ENCODE results near the gene IFT74.

Gene IFT74

DNA sequence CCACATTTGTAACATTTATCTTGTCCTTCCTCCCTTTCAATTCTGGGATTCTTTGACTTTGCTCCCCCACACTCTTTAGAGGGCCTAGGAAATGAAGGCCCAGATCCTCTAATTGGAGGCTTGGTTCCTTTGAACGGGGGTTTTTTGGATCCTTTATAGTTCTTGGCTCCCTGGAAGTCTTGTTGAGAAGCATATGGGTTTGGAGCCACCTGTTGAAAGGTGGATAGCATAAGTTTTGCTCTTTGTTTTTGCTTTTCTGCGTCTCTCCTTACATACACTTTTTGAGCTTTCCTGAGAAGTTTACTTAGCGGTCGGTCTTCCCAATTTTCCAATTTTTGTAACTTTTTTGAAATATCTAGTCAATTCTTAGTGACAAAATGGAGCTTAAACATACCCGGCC is 17.8 kb downstream of the IFT74 start:
- Histone ChIP-seq H3K79me2 (ENCODE audit: low read length) (no peaks in the 10 kb centered on the region), H3K27ac (ENCODE audit: low read length) (no peak overlapping the region), H3K9ac (ENCODE audit: low read length) (no peak overlapping the region), H3K4me2 (ENCODE audit: low read length) (no peak overlapping the region), H3K9me3 (ENCODE audit: insufficient read depth, low read length) (no peaks in the 10 kb centered on the region), H3K36me3 (replicated peaks; ENCODE audit: low read depth, low read length) (peaks cover 6% of the 10 kb centered on the region), H4K20me1 (ENCODE audit: insufficient read depth, low read length) (no peaks in the 10 kb centered on the region), H2AFZ (ENCODE audit: low read depth, low read length) (no peak overlapping the region), H3K27me3 (ENCODE audit: low read depth, low read length) (no peaks in the 10 kb centered on the region), H3K4me1 (ENCODE audit: low read length) (no peaks in the 10 kb centered on the region), H3K4me3 (ENCODE audit: low read length) (no peak overlapping the region)
- no peak for TF ChIP-seq EZH2phosphoT487 (IDR thresholded peaks at IDR 0.05; ENCODE audit: low read depth)
- TF ChIP-seq CTCF (IDR thresholded peaks at IDR 0.05; ENCODE audit: low read depth, low read length), result no peak

DNA sequence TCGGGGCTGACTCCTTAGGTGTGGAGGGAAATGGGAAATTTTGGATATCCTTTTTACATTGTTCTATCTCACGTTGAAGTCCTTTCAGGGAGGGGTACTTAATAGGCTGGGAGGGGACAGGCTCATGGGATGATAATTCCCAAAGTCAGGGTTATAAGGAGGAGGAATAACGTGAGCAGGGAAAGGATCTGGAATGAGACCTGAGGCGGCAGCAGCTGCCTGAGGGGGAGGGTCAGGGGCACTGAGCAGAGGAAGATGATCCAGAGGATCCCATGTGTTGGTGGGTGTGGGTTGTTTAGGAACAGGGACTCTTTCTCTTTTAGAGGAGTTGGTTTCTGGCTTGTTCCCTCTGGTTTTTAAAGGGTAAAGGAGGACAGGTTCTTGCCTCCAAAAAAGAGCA is 18.7 kb downstream of the IFT74 start:
- H3K4me2 ChIP-seq (ENCODE audit: low read length), result no peak overlapping the region

DNA sequence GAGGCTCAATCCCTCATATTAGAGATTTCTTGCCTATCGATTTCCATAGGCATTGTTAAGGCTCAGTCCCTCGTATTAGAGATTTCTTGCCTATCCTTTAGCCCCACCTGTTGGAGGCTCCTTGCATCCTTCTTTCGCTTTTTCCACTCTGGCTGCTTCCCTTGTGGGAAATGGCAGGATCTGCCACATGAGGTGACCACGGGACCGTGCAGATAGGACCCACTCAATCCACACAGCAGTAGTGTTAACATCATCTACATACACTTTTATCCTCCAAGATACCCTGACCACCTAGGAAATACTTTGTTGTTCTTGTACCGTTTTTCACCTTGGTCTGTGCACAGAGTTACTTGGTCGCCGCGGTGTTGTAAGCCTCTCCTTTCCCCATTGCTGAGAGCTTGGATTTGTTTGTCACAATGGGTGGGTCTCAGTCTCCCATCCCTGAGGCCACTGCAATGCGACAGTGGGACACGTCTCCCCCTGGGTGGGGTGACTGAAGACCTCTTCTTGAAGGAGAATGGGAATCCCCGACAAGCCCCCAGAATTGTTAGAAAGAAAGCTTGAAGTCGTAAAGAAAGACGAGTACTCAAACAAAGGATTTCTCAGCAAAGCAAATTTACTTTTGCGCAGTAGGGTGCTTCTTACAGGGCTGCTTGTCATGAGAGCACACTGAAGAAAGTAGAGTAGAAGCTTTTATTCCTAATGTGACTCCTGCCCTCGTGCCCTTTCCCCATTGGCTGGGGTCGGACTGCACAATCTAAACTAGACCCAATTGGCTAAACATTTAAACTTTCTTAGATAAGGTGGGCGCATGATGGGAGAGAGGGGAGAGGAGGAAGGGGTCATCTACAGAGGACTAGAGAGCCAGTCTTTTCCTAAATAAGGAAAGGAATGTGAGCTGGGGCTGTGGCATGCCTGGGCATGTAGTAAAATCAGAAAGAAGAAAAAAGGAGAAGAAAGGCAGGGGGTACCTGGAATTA is 19.8 kb downstream of the IFT74 start:
- H3K79me2 ChIP-seq (ENCODE audit: low read length), result no peaks in the 10 kb centered on the region
- no peak overlapping the region for H3K4me2 ChIP-seq (ENCODE audit: low read length)
- H3K27ac ChIP-seq (ENCODE audit: low read length), result no peak overlapping the region
- TF ChIP-seq CTCF (IDR thresholded peaks at IDR 0.05; ENCODE audit: low read depth, low read length) (peak; percentile 15; the same call in 1 of the 2 replicates), EZH2phosphoT487 (IDR thresholded peaks at IDR 0.05; ENCODE audit: low read depth) (no peak)
- peaks cover 8% of the 10 kb centered on the region for H3K4me1 ChIP-seq (ENCODE audit: low read length)
- H2AFZ ChIP-seq (ENCODE audit: low read depth, low read length), result no peak overlapping the region
- H3K36me3 ChIP-seq (replicated peaks; ENCODE audit: low read depth, low read length), result no peaks in the 10 kb centered on the region
- no peaks in the 10 kb centered on the region for H3K27me3 ChIP-seq (ENCODE audit: low read depth, low read length)
- H4K20me1 ChIP-seq (ENCODE audit: insufficient read depth, low read length), result no peaks in the 10 kb centered on the region
- H3K9me3 ChIP-seq (ENCODE audit: insufficient read depth, low read length), result no peaks in the 10 kb centered on the region
- no peak overlapping the region for H3K4me3 ChIP-seq (ENCODE audit: low read length)
- H3K9ac ChIP-seq (ENCODE audit: low read length), result no peak overlapping the region

More for the DNA sequence above, 18.7 kb downstream of the IFT74 start:
- H3K9ac ChIP-seq (ENCODE audit: low read length), result no peak overlapping the region
- no peaks in the 10 kb centered on the region for H3K27me3 ChIP-seq (ENCODE audit: low read depth, low read length)
- TF ChIP-seq CTCF (IDR thresholded peaks at IDR 0.05; ENCODE audit: low read depth, low read length), result no peak
- no peak overlapping the region for H3K27ac ChIP-seq (ENCODE audit: low read length)
- H2AFZ ChIP-seq (ENCODE audit: low read depth, low read length), result no peak overlapping the region
- peaks cover 2% of the 10 kb centered on the region for H3K4me1 ChIP-seq (ENCODE audit: low read length)
- H4K20me1 ChIP-seq (ENCODE audit: insufficient read depth, low read length), result no peaks in the 10 kb centered on the region
- H3K36me3 ChIP-seq (replicated peaks; ENCODE audit: low read depth, low read length), result peaks cover 4% of the 10 kb centered on the region
- no peaks in the 10 kb centered on the region for H3K79me2 ChIP-seq (ENCODE audit: low read length)
- no peaks in the 10 kb centered on the region for H3K9me3 ChIP-seq (ENCODE audit: insufficient read depth, low read length)
- no peak overlapping the region for H3K4me3 ChIP-seq (ENCODE audit: low read length)

DNA sequence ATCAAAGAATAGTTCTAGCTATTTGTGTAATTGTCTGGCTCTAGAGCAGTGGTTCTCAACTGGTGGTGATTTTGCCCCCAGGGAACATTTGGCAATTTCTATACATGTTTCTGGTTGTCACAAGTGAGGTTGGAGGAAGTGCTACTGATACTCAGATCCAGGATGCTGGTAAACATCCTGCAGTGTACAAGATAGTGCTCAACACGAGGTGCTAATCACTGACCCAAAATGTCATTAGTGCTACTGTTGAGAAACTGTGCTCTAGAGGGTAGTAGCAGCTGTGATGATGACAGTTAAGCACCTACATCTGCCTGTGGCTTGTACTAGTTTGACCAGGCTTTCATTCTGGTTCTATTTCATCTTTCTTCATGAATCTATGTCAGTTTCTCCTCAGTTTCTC is 27.1 kb downstream of the IFT74 start:
- TF ChIP-seq EZH2phosphoT487 (IDR thresholded peaks at IDR 0.05; ENCODE audit: low read depth), result no peak
- TF ChIP-seq CTCF (IDR thresholded peaks at IDR 0.05; ENCODE audit: low read depth, low read length), result no peak
- Histone ChIP-seq H3K79me2 (ENCODE audit: low read length) (no peaks in the 10 kb centered on the region), H3K36me3 (replicated peaks; ENCODE audit: low read depth, low read length) (peaks cover 5% of the 10 kb centered on the region), H3K4me1 (ENCODE audit: low read length) (peaks cover 16% of the 10 kb centered on the region), H4K20me1 (ENCODE audit: insufficient read depth, low read length) (no peaks in the 10 kb centered on the region), H3K9ac (ENCODE audit: low read length) (no peak overlapping the region), H3K4me3 (ENCODE audit: low read length) (no peak overlapping the region), H3K4me2 (ENCODE audit: low read length) (no peak overlapping the region), H3K27ac (ENCODE audit: low read length) (no peak overlapping the region), H2AFZ (ENCODE audit: low read depth, low read length) (no peak overlapping the region), H3K9me3 (ENCODE audit: insufficient read depth, low read length) (no peaks in the 10 kb centered on the region), H3K27me3 (ENCODE audit: low read depth, low read length) (no peaks in the 10 kb centered on the region)

Measured in OCI-LY3 (cell line).